HUES48 (cell line): ENCODE results near the gene IPO5.
"Not testable (repeated sequence)": the region's sequence is repeated elsewhere in the genome, so short reads cannot be mapped to it uniquely, and the experiment has no call there.

ENCODE experiments used
- H3K27ac ChIP-seq: one replicate; pipeline ENCODE4 v1.7.0; 2013; ENCODE audit warnings: low read depth, low read length, inconsistent platforms
- H3K27me3 ChIP-seq: 2 replicates; pipeline ENCODE4 v1.6.1; 2013; ENCODE audit warnings: mild to moderate bottlenecking, low read length; ENCODE audit not compliant: control insufficient read depth, insufficient read depth
- H3K36me3 ChIP-seq: 2 replicates; pipeline ENCODE4 v1.6.1; 2013; ENCODE audit warnings: low read length; ENCODE audit not compliant: control insufficient read depth, insufficient read depth
- H3K4me1 ChIP-seq: 2 replicates; pipeline ENCODE4 v1.6.1; 2013; ENCODE audit warnings: mild to moderate bottlenecking, low read length; ENCODE audit not compliant: control insufficient read depth, insufficient read depth
- H3K4me3 ChIP-seq: 2 replicates; pipeline ENCODE4 v1.5.1; 2013; ENCODE audit warnings: mild to moderate bottlenecking, low read depth, low read length
- H3K9ac ChIP-seq: 2 replicates; pipeline ENCODE4 v1.6.1; 2013; ENCODE audit warnings: mild to moderate bottlenecking, low read depth, low read length, moderate library complexity
- H3K9me3 ChIP-seq: 2 replicates; pipeline ENCODE4 v1.6.1; 2013; ENCODE audit warnings: low read length; ENCODE audit not compliant: control insufficient read depth, insufficient read depth

The IPO5 gene

GRCh38 chr13:98036564-98037302 is 83.3 kb downstream of the IPO5 start:
- H3K27ac ChIP-seq, H3K4me3 ChIP-seq, H3K27me3 ChIP-seq, H3K9ac ChIP-seq, H3K4me1 ChIP-seq, H3K36me3 ChIP-seq, H3K9me3 ChIP-seq: not testable (repeated sequence)

GRCh38 chr13:98039261-98039660 is 85.8 kb downstream of the IPO5 start:
- Histone ChIP-seq H3K9ac (no peak overlapping the region), H3K4me1 (no peaks in the 10 kb centered on the region; the same call in 1 of the 2 replicates), H3K36me3 (no peaks in the 10 kb centered on the region)

GRCh38 chr13:98039964-98040363 is 86.5 kb downstream of the IPO5 start:
- H3K9ac ChIP-seq, result no peak overlapping the region
- no peaks in the 10 kb centered on the region for H3K27me3 ChIP-seq
- H3K36me3 ChIP-seq, result no peaks in the 10 kb centered on the region
- H3K4me3 ChIP-seq, result no peak overlapping the region
- H3K4me1 ChIP-seq, result no peaks in the 10 kb centered on the region; the same call in 1 of the 2 replicates
- no peaks in the 10 kb centered on the region for H3K9me3 ChIP-seq
- H3K27ac ChIP-seq, result no peak overlapping the region

More at GRCh38 chr13:98039261-98039660, 85.8 kb downstream of the IPO5 start:
- Histone ChIP-seq H3K27ac (no peak overlapping the region), H3K27me3 (no peaks in the 10 kb centered on the region), H3K4me3 (no peak overlapping the region), H3K9me3 (no peaks in the 10 kb centered on the region)

- Histone ChIP-seq H3K27me3 (no peaks in the 10 kb centered on the region), H3K4me3 (no peak overlapping the region), H3K9me3 (no peaks in the 10 kb centered on the region), H3K9ac (no peak overlapping the region), H3K36me3 (no peaks in the 10 kb centered on the region), H3K27ac (no peak overlapping the region), H3K4me1 (no peaks in the 10 kb centered on the region; the same call in 1 of the 2 replicates)
Measured at GRCh38 chr13:98041081-98041820, 87.8 kb downstream of the IPO5 start.

GRCh38 chr13:98044301-98044700 is 90.8 kb downstream of the IPO5 start:
- Histone ChIP-seq H3K4me3 (no peak overlapping the region), H3K27ac (no peak overlapping the region), H3K36me3 (no peaks in the 10 kb centered on the region), H3K9ac (no peak overlapping the region), H3K4me1 (no peaks in the 10 kb centered on the region; the same call in 1 of the 2 replicates), H3K27me3 (no peaks in the 10 kb centered on the region), H3K9me3 (no peaks in the 10 kb centered on the region)

- H3K27me3 ChIP-seq, H3K27ac ChIP-seq, H3K36me3 ChIP-seq, H3K9ac ChIP-seq, H3K4me3 ChIP-seq, H3K9me3 ChIP-seq, H3K4me1 ChIP-seq: not testable (repeated sequence)
Measured at GRCh38 chr13:98047785-98048184, 94.3 kb downstream of the IPO5 start.

GRCh38 chr13:98048265-98048664 is 94.8 kb downstream of the IPO5 start:
- Histone ChIP-seq H3K27me3 (no peaks in the 10 kb centered on the region), H3K27ac (no peak overlapping the region), H3K9me3 (no peaks in the 10 kb centered on the region), H3K4me1 (no peaks in the 10 kb centered on the region; the same call in 1 of the 2 replicates), H3K9ac (no peak overlapping the region), H3K36me3 (no peaks in the 10 kb centered on the region), H3K4me3 (no peak overlapping the region)

GRCh38 chr13:98050041-98050466 is 96.6 kb downstream of the IPO5 start:
- Histone ChIP-seq H3K9ac (no peak overlapping the region), H3K9me3 (no peaks in the 10 kb centered on the region), H3K4me1 (no peaks in the 10 kb centered on the region), H3K27ac (no peak overlapping the region), H3K27me3 (no peaks in the 10 kb centered on the region), H3K4me3 (no peak overlapping the region), H3K36me3 (no peaks in the 10 kb centered on the region)

GRCh38 chr13:98052412-98052811 is 98.9 kb downstream of the IPO5 start:
- no peaks in the 10 kb centered on the region for H3K4me1 ChIP-seq
- no peak overlapping the region for H3K27ac ChIP-seq
- H3K36me3 ChIP-seq, result no peaks in the 10 kb centered on the region
- no peaks in the 10 kb centered on the region for H3K9me3 ChIP-seq
- H3K27me3 ChIP-seq, result no peaks in the 10 kb centered on the region
- H3K9ac ChIP-seq, result no peak overlapping the region
- no peak overlapping the region for H3K4me3 ChIP-seq

- Histone ChIP-seq H3K9ac (no peak overlapping the region), H3K4me3 (no peak overlapping the region), H3K36me3 (no peaks in the 10 kb centered on the region), H3K27me3 (no peaks in the 10 kb centered on the region), H3K9me3 (no peaks in the 10 kb centered on the region), H3K4me1 (no peaks in the 10 kb centered on the region), H3K27ac (no peak overlapping the region)
Measured at GRCh38 chr13:98054301-98054700, 100.8 kb downstream of the IPO5 start.

- H3K36me3 ChIP-seq, result no peaks in the 10 kb centered on the region
- H3K27ac ChIP-seq, result no peak overlapping the region
- no peaks in the 10 kb centered on the region for H3K9me3 ChIP-seq
- H3K9ac ChIP-seq, result no peak overlapping the region
- H3K27me3 ChIP-seq, result no peaks in the 10 kb centered on the region
- H3K4me1 ChIP-seq, result peaks cover 3% of the 10 kb centered on the region; the same call in 1 of the 2 replicates
- no peak overlapping the region for H3K4me3 ChIP-seq
Measured at GRCh38 chr13:98055623-98056022, 102.1 kb downstream of the IPO5 start.
